Neural crest cell (in vitro differentiated cells): ENCODE data around the gene SYCP2L. TPM values are rescaled to one million over a fixed set of nuclear protein-coding genes. Genes with fewer than 3 reads are reported as not detected.

Experiments
- DNase-seq: peaks from one replicate; pipeline ENCODE4 v3.0.0; 2021; ENCODE audit warnings: low read depth, mixed read lengths, low spot score
- H3K27ac Mint-ChIP-seq: one replicate; pipeline ENCODE4 v1.8.0; 2021; ENCODE audit warnings: mild to moderate bottlenecking, mixed read lengths; ENCODE audit not compliant: unreplicated experiment
- H3K27me3 Mint-ChIP-seq: 2 replicates; pipeline ENCODE4 v1.8.0; 2021; ENCODE audit warnings: low read depth, mild to moderate bottlenecking, mixed read lengths
- H3K36me3 Mint-ChIP-seq: 2 replicates; pipeline ENCODE4 v1.8.0; 2021; ENCODE audit warnings: low read depth, mild to moderate bottlenecking, mixed read lengths
- H3K4me1 Mint-ChIP-seq: 2 replicates; pipeline ENCODE4 v1.8.0; 2021; ENCODE audit warnings: mixed read lengths
- H3K4me3 Mint-ChIP-seq: one replicate; pipeline ENCODE4 v1.8.0; 2021; ENCODE audit warnings: mild to moderate bottlenecking, mixed read lengths
- H3K9me3 Mint-ChIP-seq: 2 replicates; pipeline ENCODE4 v1.8.0; 2021; ENCODE audit warnings: mixed read lengths
- CTCF ChIP-seq: fragments of 200-600 bp; sonication (generic); conservative IDR thresholded peaks from 2 replicates; pipeline ENCODE4 v1.5.0; 2021; ENCODE audit warnings: antibody characterized with exemption, mild to moderate bottlenecking
- long read RNA-seq: library from polyadenylated mRNA; unstranded; transcript quantifications from one replicate; pipeline ENCODE4 v2.0.0, GENCODE V29; 2020
- total RNA-seq: library from RNA; stranded (reverse); gene quantifications from 2 replicates; pipeline ENCODE4 v1.2.1, GENCODE V29; 2021

The SYCP2L gene
- 5.6 and 9.9 TPM in 2 replicates for total RNA-seq
- long read RNA-seq, partial matches to known transcripts = 1 of 8 reads
- long read RNA-seq, other reads (novel, unspliced or antisense) = 7 of 8 reads

- peaks cover 11% of the 10 kb centered on the region for H3K9me3 Mint-ChIP-seq
- peaks cover 22% of the 10 kb centered on the region for H3K4me1 Mint-ChIP-seq
- peak; percentile 47 for DNase-seq
- peaks cover 61% of the 10 kb centered on the region for H3K27me3 Mint-ChIP-seq
- peaks cover 6% of the 10 kb centered on the region for H3K36me3 Mint-ChIP-seq
- TF ChIP-seq CTCF = peak; percentile 71
- peak within 1 kb of the TSS; percentile 99 for H3K27ac Mint-ChIP-seq
- H3K4me3 Mint-ChIP-seq = peak within 1 kb of the TSS; percentile 96
Observed at GRCh38 chr6:10886691-10887502, at the start of gene SYCP2L. TSS of gene SYCP2L (plus strand) at chr6:10887052. CDS start at chr6:10887127, 75 bp downstream.

GRCh38 chr6:10837622-10837994, 49.2 kb upstream of the SYCP2L start:
- Mint-ChIP-seq H3K36me3 (peaks cover 9% of the 10 kb centered on the region), H3K4me3 (peak overlapping the region; percentile 92), H3K27ac (no peak overlapping the region), H3K27me3 (peaks cover 42% of the 10 kb centered on the region), H3K9me3 (peaks cover 5% of the 10 kb centered on the region), H3K4me1 (peaks cover 26% of the 10 kb centered on the region)
- no peak for TF ChIP-seq CTCF
- no peak for DNase-seq

- peaks cover 26% of the 10 kb centered on the region for H3K4me1 Mint-ChIP-seq
- DNase-seq = peak; percentile 86
- peaks cover 9% of the 10 kb centered on the region for H3K36me3 Mint-ChIP-seq
- H3K27ac Mint-ChIP-seq = peak within 1 kb of the TSS; percentile 9
- H3K4me3 Mint-ChIP-seq = peak within 1 kb of the TSS; percentile 92
- peaks cover 5% of the 10 kb centered on the region for H3K9me3 Mint-ChIP-seq
- peaks cover 42% of the 10 kb centered on the region for H3K27me3 Mint-ChIP-seq
- TF ChIP-seq CTCF = no peak
Observed at GRCh38 chr6:10837995-10838793, 48.7 kb upstream of the SYCP2L start, which contains the start of gene MAK. TSS of gene MAK (minus strand) at chr6:10838539. CDS start at chr6:10830648, 7,891 bp downstream.

- H3K4me1 Mint-ChIP-seq = peaks cover 26% of the 10 kb centered on the region
- peak overlapping the region; percentile 92 for H3K4me3 Mint-ChIP-seq
- no peak overlapping the region for H3K27ac Mint-ChIP-seq
- peaks cover 9% of the 10 kb centered on the region for H3K36me3 Mint-ChIP-seq
- no peak for DNase-seq
- no peak for TF ChIP-seq CTCF
- H3K9me3 Mint-ChIP-seq = peaks cover 5% of the 10 kb centered on the region
- H3K27me3 Mint-ChIP-seq = peaks cover 45% of the 10 kb centered on the region
Observed at GRCh38 chr6:10838794-10839333, 48.0 kb upstream of the SYCP2L start.

- Mint-ChIP-seq H3K4me1 (peaks cover 3% of the 10 kb centered on the region), H3K9me3 (no peaks in the 10 kb centered on the region), H3K27me3 (peaks cover 28% of the 10 kb centered on the region), H3K36me3 (no peaks in the 10 kb centered on the region), H3K4me3 (no peak overlapping the region), H3K27ac (no peak overlapping the region)
- TF ChIP-seq CTCF = no peak
- DNase-seq = no peak
Observed at GRCh38 chr6:10843554-10843953, 43.3 kb upstream of the SYCP2L start.
